GM18909 (cell line): ENCODE results near the gene NT5C.
A peak's percentile ranks its signal among the peaks of the same experiment; 100 is the strongest.

Source experiments
- ATAC-seq: cut with Tn5 transposase; IDR thresholded peaks from one replicate; pipeline ENCODE4 v1.9.1; 2021; ENCODE audit warnings: mild to moderate bottlenecking; ENCODE audit not compliant: unreplicated experiment, poor library complexity

Gene NT5C

DNA sequence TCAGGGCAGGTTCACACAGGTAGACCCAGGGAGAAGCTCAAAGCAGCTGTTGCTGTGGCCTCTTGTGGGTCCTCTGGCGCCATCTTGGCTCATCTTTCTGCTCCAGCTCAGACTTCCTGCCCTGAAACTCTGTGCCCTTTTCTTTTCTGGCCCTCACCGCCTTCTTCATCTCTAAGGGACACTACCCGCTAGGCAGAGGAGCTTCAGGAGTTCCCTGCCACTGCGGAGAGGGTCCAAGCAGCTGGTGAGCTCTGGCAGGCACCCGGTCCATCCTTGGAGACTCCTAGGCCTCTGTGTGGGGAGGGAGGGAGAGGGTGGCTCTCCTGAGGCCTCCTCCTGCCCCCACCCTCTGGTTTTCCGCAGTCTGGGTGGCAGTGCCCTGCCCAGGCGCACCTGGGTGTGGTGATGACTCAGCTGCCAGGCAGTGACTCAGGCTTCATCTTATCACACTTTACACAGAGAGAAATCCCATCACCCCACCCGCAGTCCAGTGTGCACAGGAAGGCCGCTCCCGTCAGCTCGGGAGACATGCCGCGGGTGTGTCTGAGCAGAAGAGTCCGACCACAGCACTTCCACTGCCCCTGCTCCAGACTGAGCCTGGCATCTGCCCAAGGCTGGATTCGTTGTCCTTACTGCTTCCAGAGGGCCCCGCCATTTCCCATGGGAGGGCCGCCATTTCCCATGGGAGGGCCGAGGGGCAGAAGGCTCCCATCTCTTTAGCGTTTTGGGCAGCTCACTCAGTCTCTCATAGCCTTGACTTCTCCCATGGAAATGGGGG lies 7.3 kb downstream of the NT5C start:
- no peak for ATAC-seq

DNA sequence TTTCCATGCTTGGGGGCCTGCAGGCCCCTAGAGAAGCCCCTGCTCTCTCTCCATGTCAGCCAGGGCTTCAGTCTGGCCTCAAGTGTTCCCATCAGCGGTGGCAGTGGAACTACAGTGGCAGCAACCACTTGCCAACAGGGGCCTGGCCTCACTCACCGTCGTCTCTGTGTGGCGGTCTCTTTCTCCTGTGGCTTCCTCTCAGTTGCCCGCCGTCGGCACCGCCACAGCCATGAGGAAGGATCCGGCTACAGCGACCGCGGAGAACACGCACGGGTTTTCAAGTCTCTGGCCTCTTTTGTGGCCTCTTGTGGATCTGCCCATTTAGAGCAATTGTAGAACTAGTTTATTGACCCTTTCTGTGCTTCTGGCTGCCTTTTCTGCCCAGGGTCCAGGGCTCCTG lies 13.2 kb downstream of the NT5C start:
- ATAC-seq, result no peak

DNA sequence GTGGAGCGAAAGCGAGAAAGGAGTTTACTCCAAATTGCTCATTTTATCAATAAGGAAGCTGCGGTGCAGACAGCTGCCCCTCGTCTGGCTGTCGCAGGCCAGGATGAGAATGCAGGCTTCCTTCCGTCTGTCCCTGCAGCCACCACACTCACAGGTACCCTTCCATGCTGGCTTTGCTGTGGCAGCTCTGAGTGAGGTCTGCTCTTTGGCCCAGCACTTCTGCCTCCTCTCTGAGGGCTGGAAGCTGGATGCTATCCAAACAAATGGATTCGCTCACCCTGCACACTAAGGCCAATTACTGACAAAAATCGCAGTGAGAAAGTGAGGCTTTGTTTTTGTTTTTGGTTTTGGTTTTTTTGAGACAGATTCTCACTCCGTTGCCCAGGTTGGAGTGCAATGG lies 14.8 kb downstream of the NT5C start:
- no peak for ATAC-seq

DNA sequence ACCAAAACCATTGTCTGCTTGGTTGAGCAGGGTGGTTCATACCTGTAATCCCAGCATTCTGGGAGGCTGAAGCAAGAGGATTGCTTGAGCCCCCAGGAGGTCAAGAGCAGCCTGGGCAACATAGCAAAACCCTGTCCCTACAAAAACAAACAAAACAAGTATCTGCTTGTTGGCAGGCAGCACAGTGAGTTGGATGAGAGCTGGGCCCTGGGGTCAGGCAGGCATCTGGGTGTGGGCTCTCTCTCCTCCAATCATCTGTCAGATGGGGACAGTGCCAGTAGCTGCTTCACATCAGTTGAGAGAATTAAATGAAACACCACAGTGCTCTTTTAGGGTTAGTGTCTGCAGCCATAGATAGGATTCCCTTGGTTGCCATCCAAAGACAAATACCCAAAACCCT lies 16.0 kb downstream of the NT5C start:
- ATAC-seq, result no peak

DNA sequence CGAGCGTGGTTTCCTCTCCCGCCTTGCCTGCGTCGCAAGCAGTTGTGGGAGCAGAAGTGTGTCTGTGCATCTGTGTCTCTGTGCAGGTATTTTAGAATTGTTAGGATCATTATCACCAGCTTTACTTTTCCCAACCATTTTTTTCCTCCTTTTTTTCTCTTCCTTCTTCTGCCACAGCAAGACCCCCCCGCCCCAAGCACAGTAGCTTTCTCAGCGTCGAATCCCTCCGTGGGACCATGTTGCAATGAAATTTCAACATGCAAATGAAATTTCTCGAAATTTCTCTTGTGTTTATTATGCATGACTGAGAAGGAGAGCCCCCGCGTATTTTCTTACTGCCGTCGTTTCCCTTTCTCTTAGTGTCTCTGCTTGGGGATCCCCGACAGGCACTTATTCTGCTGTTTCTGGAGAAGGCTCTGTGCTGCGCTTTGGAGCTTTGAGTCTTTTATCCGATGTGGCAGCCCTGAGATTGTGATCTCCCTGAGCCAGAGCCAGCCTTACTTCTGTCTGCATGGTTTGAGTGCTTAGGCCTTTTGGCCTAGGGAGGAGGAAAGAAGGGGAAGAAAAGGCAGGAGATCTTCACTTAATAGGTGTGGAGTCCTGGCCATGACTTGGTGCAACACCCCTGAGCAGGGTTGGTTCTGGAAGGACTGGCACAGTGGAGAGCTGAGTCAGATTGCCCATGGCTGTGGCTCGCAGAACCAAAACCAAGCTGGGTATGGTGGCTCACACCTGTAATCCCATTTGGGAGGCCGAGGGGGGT lies 16.8 kb downstream of the NT5C start:
- no peak for ATAC-seq

DNA sequence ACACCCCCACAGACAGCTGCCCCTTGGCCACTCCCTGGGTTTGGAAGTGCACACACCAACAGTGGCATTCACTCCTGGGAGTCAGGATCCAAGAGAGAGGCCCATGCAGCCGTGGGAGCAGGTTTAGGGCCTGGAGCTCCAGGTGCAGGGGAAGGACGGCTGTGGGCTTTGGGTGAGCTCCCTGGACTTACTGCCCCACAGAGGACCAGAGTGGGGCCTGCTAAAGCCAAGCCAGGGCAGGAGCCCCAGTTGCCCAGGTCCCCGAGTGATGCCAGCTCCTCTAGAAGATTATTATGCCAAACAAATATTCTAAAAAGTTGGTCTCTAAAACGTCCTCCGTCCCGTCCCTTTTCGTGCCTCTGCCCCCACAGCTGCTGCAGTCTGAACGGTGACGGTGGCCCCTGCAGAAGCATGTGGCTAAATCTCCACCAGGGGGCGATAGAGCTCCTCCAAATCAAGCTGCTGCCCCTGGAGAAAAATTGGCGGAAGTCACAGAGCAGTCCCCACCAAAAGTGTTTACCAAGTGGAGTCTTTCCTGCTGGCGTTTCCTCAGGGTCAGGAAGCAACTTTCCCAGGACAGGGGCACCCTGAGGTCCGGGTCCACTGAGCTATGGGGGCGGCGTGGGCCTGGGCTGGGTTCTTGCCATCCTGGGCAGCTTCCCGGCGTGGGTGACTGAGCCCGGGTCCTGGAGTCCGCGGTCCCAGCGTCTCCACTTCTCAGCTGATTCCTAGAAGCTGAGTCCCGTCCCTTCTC lies 17.6 kb downstream of the NT5C start:
- ATAC-seq, result peak; percentile 53

DNA sequence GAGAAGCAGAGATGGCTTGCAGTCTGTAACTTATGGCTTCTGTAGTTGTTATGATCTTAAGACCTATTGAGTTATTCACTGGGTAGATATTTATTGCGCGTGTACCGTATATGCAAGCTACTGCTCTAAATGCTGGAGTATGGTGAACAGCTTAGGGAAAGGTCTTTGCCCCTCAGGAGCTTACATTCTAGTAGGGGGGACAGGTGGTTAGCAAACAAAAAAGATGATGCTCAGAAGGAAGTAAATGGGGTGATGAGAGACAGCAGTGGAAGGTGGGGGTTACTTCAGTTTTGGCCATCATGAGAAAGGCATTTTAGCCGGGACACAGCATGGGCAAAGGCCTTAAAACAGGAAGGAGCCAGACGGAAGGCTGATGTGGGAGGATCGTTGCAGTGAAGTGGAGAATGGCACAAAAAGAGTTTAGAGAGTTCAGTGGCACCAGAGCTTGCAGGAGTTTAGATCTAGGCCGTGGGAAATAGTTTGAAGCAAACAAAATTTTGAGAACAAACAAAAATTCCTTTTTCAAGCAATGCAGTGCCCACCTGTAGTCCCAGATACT lies 19.7 kb downstream of the NT5C start:
- no peak for ATAC-seq

DNA sequence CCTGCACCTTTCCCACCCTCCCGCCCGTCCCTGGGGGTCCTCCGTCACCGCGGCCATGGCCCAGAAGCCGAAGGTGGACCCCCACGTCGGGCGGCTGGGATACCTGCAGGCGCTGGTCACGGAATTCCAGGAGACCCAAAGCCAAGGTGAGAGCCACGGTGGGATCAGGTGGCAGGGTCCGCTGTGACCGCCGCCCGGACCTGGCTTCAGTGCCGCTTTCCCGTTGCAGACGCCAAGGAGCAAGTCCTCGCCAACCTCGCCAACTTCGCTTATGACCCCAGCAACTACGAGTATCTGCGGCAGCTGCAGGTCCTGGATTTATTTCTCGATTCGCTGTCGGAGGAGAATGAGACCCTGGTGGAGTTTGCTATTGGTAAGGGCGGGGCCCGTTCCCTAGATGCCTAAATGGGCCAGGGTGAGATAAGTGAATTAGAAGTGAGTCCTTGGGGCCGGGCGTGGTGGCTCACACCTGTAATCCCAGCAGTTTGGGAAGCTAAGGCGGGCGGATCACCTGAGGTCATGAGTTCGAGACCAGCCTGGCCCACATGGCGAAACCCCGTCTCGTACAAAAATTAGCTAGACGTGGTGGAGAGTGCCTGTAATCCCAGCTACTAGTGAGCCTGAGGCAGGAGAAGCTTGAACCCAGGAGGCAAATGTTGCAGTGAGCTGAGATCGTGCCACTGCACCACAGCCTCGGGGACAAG lies 21.2 kb downstream of the NT5C start:
- ATAC-seq, result no peak

DNA sequence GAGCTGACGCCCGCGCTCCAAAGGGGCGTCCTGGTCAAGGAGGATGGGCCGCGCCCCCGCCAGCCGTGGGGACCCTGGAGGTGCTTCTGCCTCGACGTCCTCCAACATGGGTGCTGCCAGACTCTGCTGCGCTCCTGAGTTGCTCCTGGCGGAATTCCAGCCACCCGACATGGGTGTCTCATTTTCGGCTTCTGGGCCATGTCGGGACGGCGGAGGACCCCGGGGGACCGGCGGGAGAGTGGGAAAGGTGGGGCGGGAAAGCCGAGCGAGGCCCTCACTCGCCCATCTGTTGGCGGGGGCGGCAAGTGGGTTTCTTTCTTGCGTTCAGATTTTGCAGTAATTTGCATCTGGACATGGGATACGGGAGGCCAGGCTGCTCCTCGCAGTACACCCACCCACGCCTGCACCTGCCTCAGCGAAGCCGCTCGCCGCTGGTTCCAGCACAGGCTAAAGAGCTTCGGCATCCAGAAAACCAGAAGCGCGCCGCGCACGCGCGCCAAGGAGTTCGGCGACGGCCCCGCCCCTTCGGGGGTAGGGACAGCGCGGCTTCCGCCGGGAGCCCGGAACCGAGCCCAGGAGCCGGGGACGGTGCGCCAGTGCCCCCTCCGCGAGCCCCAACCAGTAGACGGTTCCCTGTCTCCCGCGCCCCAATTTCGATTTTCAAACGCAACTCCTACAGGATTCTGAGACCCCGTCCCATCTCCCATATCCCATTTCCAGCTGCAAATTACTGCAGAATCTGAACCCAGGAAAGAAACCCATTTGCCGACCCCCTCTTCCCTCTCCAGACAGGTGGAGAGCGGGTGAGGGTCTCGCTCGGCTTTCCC lies 21.9 kb downstream of the NT5C start, which contains the start of gene ARMC7:
Gene ARMC7, plus strand, starts transcription at position 563 of the 827 bp plus-strand sequence. CDS start 320 bp downstream, outside the sequence.
- ATAC-seq, result peak; percentile 62

DNA sequence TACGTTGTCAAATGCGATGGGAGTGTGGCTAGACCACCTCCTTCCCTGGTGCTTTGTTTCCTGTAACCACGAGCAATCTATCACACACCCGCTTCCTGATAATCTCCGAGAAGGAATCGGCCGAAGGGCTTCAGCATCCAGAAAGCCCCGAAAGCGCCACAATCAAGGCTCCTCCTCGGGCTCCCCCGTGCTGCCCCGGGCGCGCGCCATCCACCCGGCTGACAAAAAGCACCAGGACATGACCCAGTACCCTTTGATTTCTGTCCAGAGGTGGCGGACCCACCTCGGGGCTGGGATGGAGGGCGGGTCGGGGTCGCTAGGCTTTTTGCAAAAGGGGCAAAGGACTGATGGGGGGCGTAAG lies 22.5 kb downstream of the NT5C start:
- ATAC-seq, result no peak

DNA sequence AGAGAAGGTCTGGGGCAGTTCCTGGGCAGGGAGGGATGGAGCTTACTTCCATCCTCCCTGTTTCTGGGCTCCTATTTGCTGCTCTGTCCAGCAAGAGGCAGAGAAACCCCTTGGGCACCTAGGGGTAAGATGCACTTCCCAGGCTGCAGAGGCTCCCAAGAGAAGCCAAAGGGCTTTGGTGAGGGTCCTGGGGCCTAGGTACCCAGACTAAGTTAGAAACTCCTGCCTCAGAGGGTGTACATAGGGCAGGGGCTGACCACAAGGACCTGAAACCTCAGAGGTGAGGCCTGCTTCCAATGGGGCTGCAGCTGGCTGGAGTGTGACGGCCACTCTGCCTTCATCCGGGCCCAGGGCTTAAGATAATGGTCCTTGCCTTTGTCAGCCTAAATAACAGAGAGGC lies 23.3 kb downstream of the NT5C start:
- ATAC-seq, result no peak

DNA sequence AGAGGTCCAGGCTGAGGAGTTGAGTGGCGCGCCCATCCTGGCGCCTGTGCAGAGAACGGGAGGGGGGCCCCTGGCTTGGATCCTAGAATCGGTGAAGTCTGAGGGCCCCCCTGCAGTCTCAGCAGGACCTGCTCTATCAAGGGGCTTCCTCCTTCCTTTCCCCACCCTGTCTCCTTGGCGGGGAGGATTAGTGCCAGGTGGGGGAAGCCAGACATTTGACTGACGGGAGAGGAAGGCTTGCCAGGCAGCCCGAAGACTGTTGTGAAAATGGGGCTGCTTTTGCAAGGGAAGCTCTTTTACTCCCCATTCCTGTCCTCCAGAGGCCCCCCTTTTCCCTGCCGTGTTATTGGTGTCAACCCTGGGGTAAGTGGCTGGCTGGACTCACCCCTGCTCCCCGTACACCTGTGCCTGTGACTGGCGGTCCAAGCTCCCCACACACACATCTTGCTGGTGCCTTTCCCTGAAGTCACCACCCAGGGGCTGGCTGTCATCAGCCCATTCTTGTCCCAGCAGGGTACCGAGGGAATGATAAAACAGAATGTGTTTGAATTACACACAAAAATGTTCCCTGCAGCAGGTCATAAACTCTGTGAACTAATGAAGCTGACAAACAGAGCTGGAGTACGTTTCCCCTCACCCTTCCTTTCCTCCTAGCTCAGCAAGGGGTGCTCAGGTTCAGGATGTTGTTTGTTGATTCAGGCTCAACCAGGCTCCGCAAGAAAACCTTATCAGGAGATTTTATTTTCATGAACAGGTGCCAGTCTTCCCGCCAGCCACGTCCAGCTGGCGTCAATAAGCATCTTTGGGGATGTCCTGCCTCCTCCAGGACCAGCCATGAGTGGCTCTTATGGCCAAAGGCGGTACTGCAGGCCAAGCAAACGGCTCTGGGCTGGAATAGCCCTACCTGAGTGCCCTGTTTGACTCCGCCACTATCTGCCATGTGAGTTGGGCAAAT lies 26.1 kb downstream of the NT5C start:
- ATAC-seq, result no peak

DNA sequence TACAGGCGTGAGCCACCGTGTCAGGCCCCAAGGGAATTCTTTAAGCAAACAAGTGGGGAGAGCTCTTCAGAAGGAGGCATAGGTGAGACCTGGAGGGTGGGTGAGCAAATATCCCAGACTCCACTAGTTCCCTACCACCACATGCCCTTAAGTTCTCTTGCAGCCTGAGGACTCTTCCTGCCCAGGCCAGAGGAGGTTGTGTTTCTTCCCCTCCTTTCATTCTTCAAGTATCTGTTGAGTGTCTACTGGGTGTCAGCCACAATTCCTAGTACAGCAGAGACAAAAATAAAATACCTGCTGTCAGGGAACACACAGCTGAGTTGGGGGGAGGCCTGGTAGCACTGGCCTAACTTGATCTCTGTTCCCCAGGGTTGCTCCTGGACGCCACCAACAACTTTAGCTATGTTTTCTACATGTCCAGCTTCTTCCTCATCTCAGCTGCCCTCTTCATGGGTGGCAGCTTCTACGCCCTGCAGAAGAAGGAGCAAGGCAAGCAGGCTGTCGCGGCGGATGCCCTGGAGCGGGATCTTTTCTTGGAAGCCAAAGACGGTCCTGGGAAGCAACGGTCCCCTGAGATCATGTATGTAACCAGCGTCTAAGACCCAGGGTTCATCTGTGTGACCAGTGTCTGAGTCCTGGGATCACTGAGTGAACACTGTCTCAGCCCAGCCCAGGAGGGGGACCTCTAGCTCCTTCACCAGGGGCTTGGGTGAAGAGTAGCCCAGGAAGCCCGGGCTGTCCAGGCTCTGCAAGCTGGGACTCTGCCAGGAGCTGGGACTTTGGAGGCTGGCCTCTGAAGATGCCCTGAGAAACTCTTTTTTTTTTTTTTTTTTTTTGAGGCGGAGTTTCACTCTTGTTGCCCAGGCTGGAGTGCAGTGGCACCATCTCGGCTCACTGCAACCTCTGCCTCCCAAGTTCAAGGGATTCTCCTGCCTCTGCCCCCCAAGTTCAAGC lies 27.7 kb downstream of the NT5C start:
- no peak for ATAC-seq

DNA sequence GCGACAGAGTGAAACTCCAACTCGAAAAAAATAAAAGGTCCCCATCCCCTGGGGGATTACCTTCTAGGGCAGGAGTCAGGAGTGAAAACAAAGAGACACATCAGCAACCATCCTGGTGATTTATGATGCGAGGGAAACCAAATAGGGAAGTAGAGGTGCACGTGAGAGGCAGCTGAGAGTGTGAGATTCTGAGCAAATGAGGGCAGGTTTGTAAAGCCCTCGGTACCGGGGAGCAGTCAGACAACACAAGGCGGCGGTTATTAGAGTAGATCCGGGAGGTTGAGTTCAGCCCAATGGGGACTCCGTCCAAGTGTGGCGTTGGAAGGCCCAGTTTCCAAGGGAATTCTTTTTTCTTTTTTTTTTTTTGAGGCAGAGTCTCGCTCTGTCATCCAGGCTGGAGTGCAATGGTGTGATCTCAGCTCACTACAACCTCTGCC lies 29.1 kb downstream of the NT5C start:
- no peak for ATAC-seq

DNA sequence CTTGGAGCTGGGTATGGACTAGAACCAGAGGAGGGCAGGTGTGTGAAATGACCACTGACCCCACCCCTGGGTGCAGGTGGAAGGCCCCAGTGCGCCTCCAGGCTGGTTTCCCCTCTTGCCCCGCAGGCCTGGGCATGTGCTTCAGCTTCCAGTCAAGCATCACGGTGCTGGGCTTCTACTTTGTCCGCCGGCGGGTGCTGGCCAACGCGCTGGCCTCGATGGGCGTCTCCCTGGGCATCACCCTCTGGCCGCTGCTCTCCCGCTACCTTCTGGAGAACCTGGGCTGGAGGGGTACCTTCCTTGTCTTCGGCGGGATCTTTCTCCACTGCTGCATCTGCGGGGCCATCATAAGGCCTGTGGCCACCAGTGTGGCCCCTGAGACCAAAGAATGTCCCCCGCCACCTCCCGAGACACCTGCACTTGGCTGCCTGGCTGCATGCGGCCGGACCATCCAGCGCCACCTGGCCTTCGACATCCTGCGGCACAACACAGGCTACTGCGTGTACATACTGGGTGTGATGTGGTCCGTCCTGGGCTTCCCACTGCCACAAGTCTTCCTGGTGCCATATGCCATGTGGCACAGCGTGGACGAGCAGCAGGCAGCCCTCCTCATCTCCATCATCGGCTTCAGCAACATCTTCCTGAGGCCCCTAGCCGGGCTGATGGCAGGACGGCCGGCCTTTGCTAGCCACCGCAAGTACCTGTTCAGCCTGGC lies 31.5 kb downstream of the NT5C start:
- no peak for ATAC-seq

DNA sequence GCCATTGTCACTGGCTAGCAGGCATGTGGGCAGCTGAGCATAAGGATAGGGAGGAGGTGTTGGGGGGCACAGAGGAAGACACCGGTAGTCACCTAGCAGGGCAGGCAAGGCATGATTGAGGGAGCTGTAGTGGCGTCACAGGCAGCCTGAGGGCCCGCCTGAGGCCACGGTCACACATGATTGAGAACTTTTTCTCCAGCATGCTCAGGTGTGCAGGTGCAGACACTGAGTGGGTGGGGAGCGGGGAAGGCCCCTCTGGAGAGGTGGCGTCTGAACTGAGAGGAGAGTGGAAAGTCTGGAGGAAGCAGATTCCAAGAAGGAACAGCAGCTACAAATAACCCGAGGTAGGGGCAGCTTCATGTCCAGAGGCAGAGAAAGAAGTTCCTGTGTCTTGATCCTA lies 32.7 kb downstream of the NT5C start:
- ATAC-seq, result no peak
